ENCODE measurements around the gene RAB36. TPM values are rescaled to one million over a fixed set of nuclear protein-coding genes. Genes with fewer than 3 reads are reported as not detected.
A peak's percentile ranks its signal among the peaks of the same experiment; 100 is the strongest.

Gene RAB36
- total and polyA plus RNA-seq, 2 donors (not counting 1 experiment from before 2014, with no cell fraction given): 1.1 to 3.3 TPM

- ATAC-seq (ENCODE audit: low read depth) (no peak), DNase-seq (no peak)
- intact Hi-C loops (cut with micrococcal nuclease): loop anchor here (5.0 to 10.0 kb wide), 3 partner anchors 36 to 1408 kb away; partner anchors contain the start of genes BCR, GUCD1 and SNRPD3
- H3K4me3 ChIP-seq (ENCODE audit: control extremely low read depth in 1 of 5, extremely low read depth in 1 of 5, insufficient read depth in 1 of 5, low read depth in 2 of 5, low read length in 4 of 5): no peak overlapping the region
- CTCF ChIA-PET: interaction anchor here (0.6 to 3.2 kb wide), 9 partner anchors 7 to 420 kb away, joined by 3 to 12 read pairs (median 3); partner anchors contain the start of gene BCR
- no peak overlapping the region for H3K9ac ChIP-seq (ENCODE audit: low read length)
- H3K4me1 ChIP-seq (ENCODE audit: control insufficient read depth in 2 of 2, insufficient read depth in 2 of 2, low read length in 2 of 2): peaks cover 27 to 45% of the 10 kb centered on the region in 2 donors
- TF ChIP-seq EZH2 (IDR thresholded peaks at IDR 0.05; ENCODE audit: borderline replicate concordance, insufficient read depth, low read depth, low read length, poor library complexity, severe bottlenecking): no peak
- H3K27ac ChIP-seq (ENCODE audit: low read length in 2 of 2): no peak overlapping the region
- H3K79me2 ChIP-seq (ENCODE audit: control insufficient read depth, insufficient read depth, low read length): no peaks in the 10 kb centered on the region
- H3K9me3 ChIP-seq (ENCODE audit: control extremely low read depth in 1 of 3, control insufficient read depth in 2 of 3, insufficient read depth in 1 of 3, low read length in 2 of 3): no peaks in the 10 kb centered on the region
- POLR2A ChIA-PET: no interaction called here
- Mint-ChIP-seq H3K27ac (peak overlapping the region; percentile 39), H3K27me3 (no peaks in the 10 kb centered on the region), H3K4me3 (peak overlapping the region; percentile 35), H3K4me1 (peaks cover 45% of the 10 kb centered on the region), H3K9me3 (ENCODE audit: insufficient read depth) (no peaks in the 10 kb centered on the region)
- no peak overlapping the region for H3K4me2 ChIP-seq (replicated peaks; ENCODE audit: low read depth, low read length, poor library complexity, severe bottlenecking)
- WGBS (ENCODE audit: insufficient coverage): 50% methylated on average over 2 of the region's 8 CpGs
- no peaks in the 10 kb centered on the region for H4K20me1 ChIP-seq (ENCODE audit: control insufficient read depth, insufficient read depth, low read length, poor library complexity, severe bottlenecking)
- no peaks in the 10 kb centered on the region for H3K27me3 ChIP-seq (replicated peaks in 1 of 4; ENCODE audit: control extremely low read depth in 1 of 4, control insufficient read depth in 3 of 4, insufficient read depth in 4 of 4, low read length in 3 of 4)
- H3K36me3 ChIP-seq (replicated peaks in 1 of 2; ENCODE audit: control extremely low read depth in 1 of 2, control insufficient read depth in 1 of 2, extremely low read depth in 1 of 2, insufficient read depth in 2 of 2, low read length in 1 of 2): no peaks in the 10 kb centered on the region
- no peak overlapping the region for H2AFZ ChIP-seq (ENCODE audit: insufficient read depth, low read depth, low read length, poor library complexity, severe bottlenecking)
Measured at GRCh38 chr22:23146478-23147205, 1.4 kb downstream of the RAB36 start.

- Mint-ChIP-seq H3K4me3 (no peak overlapping the region), H3K9me3 (ENCODE audit: insufficient read depth) (no peaks in the 10 kb centered on the region), H3K27ac (peak overlapping the region; percentile 61), H3K4me1 (peaks cover 41% of the 10 kb centered on the region), H3K27me3 (no peaks in the 10 kb centered on the region)
- 76% methylated on average over 4 of the region's 6 CpGs for WGBS (ENCODE audit: insufficient coverage)
- no peak overlapping the region for H3K9ac ChIP-seq (ENCODE audit: low read length)
- H3K4me1 ChIP-seq (ENCODE audit: control insufficient read depth in 2 of 2, insufficient read depth in 2 of 2, low read length in 2 of 2): peaks cover 26 to 45% of the 10 kb centered on the region in 2 donors
- no peak for DNase-seq
- H3K27me3 ChIP-seq (replicated peaks in 1 of 4; ENCODE audit: control extremely low read depth in 1 of 4, control insufficient read depth in 3 of 4, insufficient read depth in 4 of 4, low read length in 3 of 4): no peaks in the 10 kb centered on the region
- H2AFZ ChIP-seq (ENCODE audit: insufficient read depth, low read depth, low read length, poor library complexity, severe bottlenecking): no peak overlapping the region
- H3K79me2 ChIP-seq (ENCODE audit: control insufficient read depth, insufficient read depth, low read length): no peaks in the 10 kb centered on the region
- CTCF ChIA-PET: interaction anchor here (0.8 to 1.8 kb wide), 4 partner anchors 19 to 134 kb away, joined by 3 to 5 read pairs (median 4); partner anchors contain the start of gene BCR
- no peak overlapping the region for H3K4me3 ChIP-seq (ENCODE audit: control extremely low read depth in 1 of 5, extremely low read depth in 1 of 5, insufficient read depth in 1 of 5, low read depth in 2 of 5, low read length in 4 of 5)
- intact Hi-C loops (cut with micrococcal nuclease): loop anchor here (5.0 to 10.0 kb wide), 3 partner anchors 34 to 1407 kb away; partner anchors contain the start of genes BCR, GUCD1 and SNRPD3
- no peak overlapping the region for H3K27ac ChIP-seq (ENCODE audit: low read length in 2 of 2)
- H3K36me3 ChIP-seq (replicated peaks in 1 of 2; ENCODE audit: control extremely low read depth in 1 of 2, control insufficient read depth in 1 of 2, extremely low read depth in 1 of 2, insufficient read depth in 2 of 2, low read length in 1 of 2): no peaks in the 10 kb centered on the region
- POLR2A ChIA-PET: no interaction called here
- no peak for ATAC-seq (ENCODE audit: low read depth)
- H3K9me3 ChIP-seq (ENCODE audit: control extremely low read depth in 1 of 3, control insufficient read depth in 2 of 3, insufficient read depth in 1 of 3, low read length in 2 of 3): no peaks in the 10 kb centered on the region
- no peak overlapping the region for H3K4me2 ChIP-seq (replicated peaks; ENCODE audit: low read depth, low read length, poor library complexity, severe bottlenecking)
- TF ChIP-seq EZH2 (IDR thresholded peaks at IDR 0.05; ENCODE audit: borderline replicate concordance, insufficient read depth, low read depth, low read length, poor library complexity, severe bottlenecking) (no peak), CTCF (IDR thresholded peaks at IDR 0.05) (no peak)
- H4K20me1 ChIP-seq (ENCODE audit: control insufficient read depth, insufficient read depth, low read length, poor library complexity, severe bottlenecking): no peaks in the 10 kb centered on the region
Measured at GRCh38 chr22:23147617-23148387, 2.5 kb downstream of the RAB36 start.

All from B cell (primary cell).